MM.1S (cell line): ENCODE data around the gene LIF.

ENCODE experiments used
- DNase-seq: peaks from one replicate; pipeline ENCODE4 v3.0.0-alpha.2; 2015
- H2AFZ ChIP-seq: fragments of 300-600 bp; sonication (generic); 2 replicates; pipeline ENCODE4 v1.6.0; 2016; ENCODE audit warnings: antibody characterized with exemption, low read length
- H3F3A ChIP-seq: fragments of 300-600 bp; sonication (generic); 2 replicates; pipeline ENCODE4 v1.6.1; 2016; ENCODE audit warnings: mild to moderate bottlenecking, antibody characterized with exemption, low read length, moderate library complexity, mixed read lengths; ENCODE audit not compliant: insufficient read depth
- H3K27ac ChIP-seq: fragments of 300-600 bp; sonication (generic); 2 replicates; pipeline ENCODE4 v1.5.1; 2016; ENCODE audit warnings: mild to moderate bottlenecking, low read length
- H3K27me3 ChIP-seq: fragments of 300-600 bp; sonication (generic); replicated peaks from 2 replicates; pipeline ENCODE4 v1.6.0; 2016; ENCODE audit warnings: low read length; ENCODE audit not compliant: insufficient read depth
- H3K36me3 ChIP-seq: fragments of 300-600 bp; sonication (generic); replicated peaks from 2 replicates; pipeline ENCODE4 v1.6.1; 2016; ENCODE audit warnings: mild to moderate bottlenecking, low read length, mixed read lengths; ENCODE audit not compliant: insufficient read depth
- H3K4me1 ChIP-seq: fragments of 300-600 bp; sonication (generic); 2 replicates; pipeline ENCODE4 v1.6.1; 2016; ENCODE audit warnings: low read length, mixed read lengths
- H3K4me2 ChIP-seq: fragments of 300-600 bp; sonication (generic); 2 replicates; pipeline ENCODE4 v1.6.0; 2016; ENCODE audit warnings: low read depth, low read length
- H3K4me3 ChIP-seq: fragments of 300-600 bp; sonication (generic); 2 replicates; pipeline ENCODE4 v1.5.1; 2016; ENCODE audit warnings: low read length, mixed read lengths
- H3K79me2 ChIP-seq: fragments of 300-600 bp; sonication (generic); 2 replicates; pipeline ENCODE4 v1.6.1; 2016; ENCODE audit warnings: mixed run types, low read length, mixed read lengths
- H3K9ac ChIP-seq: fragments of 300-600 bp; sonication (generic); 2 replicates; pipeline ENCODE4 v1.6.1; 2016; ENCODE audit warnings: low read length, mixed read lengths
- H3K9me2 ChIP-seq: fragments of 300-600 bp; sonication (generic); replicated peaks from 2 replicates; pipeline ENCODE4 v1.6.1; 2016; ENCODE audit warnings: mild to moderate bottlenecking, low read length, mixed read lengths; ENCODE audit not compliant: insufficient read depth
- H3K9me3 ChIP-seq: fragments of 300-600 bp; sonication (generic); replicated peaks from 2 replicates; pipeline ENCODE4 v1.6.1; 2016; ENCODE audit warnings: mild to moderate bottlenecking, low read length, mixed read lengths; ENCODE audit not compliant: insufficient read depth
- H4K20me1 ChIP-seq: fragments of 300-600 bp; sonication (generic); 2 replicates; pipeline ENCODE4 v1.6.1; 2016; ENCODE audit warnings: mild to moderate bottlenecking, low read length, moderate library complexity, mixed read lengths; ENCODE audit not compliant: insufficient read depth
- EZH2 ChIP-seq: fragments of 300-600 bp; sonication (generic); optimal IDR thresholded peaks from 2 replicates; pipeline ENCODE3; 2017; ENCODE audit warnings: low read depth, mild to moderate bottlenecking, antibody characterized with exemption, low read length, mixed read lengths
- EZH2phosphoT487 ChIP-seq: fragments of 300-600 bp; sonication (generic); IDR thresholded peaks from 2 replicates; pipeline ENCODE4 v1.6.1; 2018; ENCODE audit warnings: antibody characterized with exemption, low read length
- TF ChIP-seq, protein P1 (sequence below): fragments of 300-600 bp; sonication (generic); IDR thresholded peaks from 2 replicates; pipeline ENCODE4 v1.5.1; 2016; ENCODE audit warnings: antibody characterized with exemption, low read length, mixed read lengths

LIF gene

GRCh38 chr22:30196880-30197336 is 49.7 kb downstream of the LIF start:
- Histone ChIP-seq H2AFZ (no peak overlapping the region), H3F3A (no peaks in the 10 kb centered on the region), H3K9ac (no peak overlapping the region), H3K79me2 (no peaks in the 10 kb centered on the region), H3K9me3 (no peaks in the 10 kb centered on the region), H3K4me2 (no peak overlapping the region), H3K4me1 (peaks cover 12% of the 10 kb centered on the region), H3K27ac (no peak overlapping the region), H3K9me2 (no peaks in the 10 kb centered on the region), H3K4me3 (no peak overlapping the region), H4K20me1 (no peaks in the 10 kb centered on the region), H3K27me3 (no peaks in the 10 kb centered on the region), H3K36me3 (no peaks in the 10 kb centered on the region)
- TF ChIP-seq EZH2 (no peak), EZH2phosphoT487 (no peak)
- TF ChIP-seq, protein P1, sequence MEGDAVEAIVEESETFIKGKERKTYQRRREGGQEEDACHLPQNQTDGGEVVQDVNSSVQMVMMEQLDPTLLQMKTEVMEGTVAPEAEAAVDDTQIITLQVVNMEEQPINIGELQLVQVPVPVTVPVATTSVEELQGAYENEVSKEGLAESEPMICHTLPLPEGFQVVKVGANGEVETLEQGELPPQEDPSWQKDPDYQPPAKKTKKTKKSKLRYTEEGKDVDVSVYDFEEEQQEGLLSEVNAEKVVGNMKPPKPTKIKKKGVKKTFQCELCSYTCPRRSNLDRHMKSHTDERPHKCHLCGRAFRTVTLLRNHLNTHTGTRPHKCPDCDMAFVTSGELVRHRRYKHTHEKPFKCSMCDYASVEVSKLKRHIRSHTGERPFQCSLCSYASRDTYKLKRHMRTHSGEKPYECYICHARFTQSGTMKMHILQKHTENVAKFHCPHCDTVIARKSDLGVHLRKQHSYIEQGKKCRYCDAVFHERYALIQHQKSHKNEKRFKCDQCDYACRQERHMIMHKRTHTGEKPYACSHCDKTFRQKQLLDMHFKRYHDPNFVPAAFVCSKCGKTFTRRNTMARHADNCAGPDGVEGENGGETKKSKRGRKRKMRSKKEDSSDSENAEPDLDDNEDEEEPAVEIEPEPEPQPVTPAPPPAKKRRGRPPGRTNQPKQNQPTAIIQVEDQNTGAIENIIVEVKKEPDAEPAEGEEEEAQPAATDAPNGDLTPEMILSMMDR = no peak
- DNase-seq = no peak

GRCh38 chr22:30196141-30196879 is 50.2 kb downstream of the LIF start:
- no peaks in the 10 kb centered on the region for H4K20me1 ChIP-seq
- DNase-seq = no peak
- H3K9ac ChIP-seq = no peak overlapping the region
- H3K4me2 ChIP-seq = no peak overlapping the region
- peaks cover 12% of the 10 kb centered on the region for H3K4me1 ChIP-seq
- no peaks in the 10 kb centered on the region for H3K36me3 ChIP-seq
- no peaks in the 10 kb centered on the region for H3K27me3 ChIP-seq
- H3F3A ChIP-seq = no peaks in the 10 kb centered on the region
- H3K79me2 ChIP-seq = no peaks in the 10 kb centered on the region
- H3K4me3 ChIP-seq = no peak overlapping the region
- no peaks in the 10 kb centered on the region for H3K9me3 ChIP-seq
- H2AFZ ChIP-seq = no peak overlapping the region
- TF ChIP-seq, protein P1 = no peak
- TF ChIP-seq EZH2 (no peak), EZH2phosphoT487 (no peak)
- H3K9me2 ChIP-seq = no peaks in the 10 kb centered on the region
- H3K27ac ChIP-seq = no peak overlapping the region

DNA sequence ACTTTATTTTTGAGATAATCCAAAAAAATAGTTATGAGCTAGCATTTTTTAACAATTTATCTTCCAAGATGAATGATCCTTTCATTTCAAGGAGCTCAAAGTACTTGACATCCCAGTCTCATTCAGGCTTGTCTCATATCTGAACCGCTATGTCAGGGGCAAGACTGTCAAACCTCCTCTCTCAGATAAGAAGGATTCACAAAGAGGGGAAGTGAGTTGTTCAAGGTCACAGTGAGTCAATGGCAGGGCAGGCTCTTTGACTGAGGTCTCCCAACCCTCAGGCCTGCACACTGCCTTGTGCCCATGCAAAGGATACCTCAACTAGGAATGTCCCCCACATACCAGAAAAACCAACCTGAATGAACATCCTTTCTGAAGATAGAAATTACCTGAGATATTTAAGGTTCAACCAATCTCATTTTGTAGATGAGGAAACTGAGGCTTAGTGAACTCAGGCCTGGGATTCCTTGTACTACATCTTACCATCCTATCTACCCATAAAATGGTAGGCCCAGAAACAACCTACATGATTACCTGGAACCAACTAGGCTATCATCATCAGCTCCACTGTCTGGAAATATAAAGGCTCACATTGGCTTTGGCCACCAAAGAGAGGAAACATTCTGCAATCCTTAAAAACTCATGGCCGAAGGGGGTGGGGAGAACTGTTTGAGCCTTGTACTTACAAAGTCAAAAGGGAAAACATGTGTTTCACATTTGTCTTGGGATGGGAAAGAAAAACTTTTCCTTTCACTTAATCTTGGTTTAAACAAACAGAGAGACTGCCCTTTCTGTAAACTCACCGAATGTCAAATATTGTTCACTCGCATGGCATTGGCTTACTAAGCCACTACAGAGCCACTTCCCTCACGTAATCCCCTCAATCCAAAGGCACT is 51.1 kb downstream of the LIF start:
- no peaks in the 10 kb centered on the region for H3K27me3 ChIP-seq
- H4K20me1 ChIP-seq = no peaks in the 10 kb centered on the region
- no peaks in the 10 kb centered on the region for H3K9me2 ChIP-seq
- peaks cover 12% of the 10 kb centered on the region for H3K4me1 ChIP-seq
- H3K4me2 ChIP-seq = no peak overlapping the region
- H3K27ac ChIP-seq = no peak overlapping the region
- H3K79me2 ChIP-seq = no peaks in the 10 kb centered on the region
- H3K36me3 ChIP-seq = no peaks in the 10 kb centered on the region
- TF ChIP-seq EZH2phosphoT487 (no peak), EZH2 (no peak)
- TF ChIP-seq, protein P1 = no peak
- H3K9me3 ChIP-seq = no peaks in the 10 kb centered on the region
- no peak overlapping the region for H2AFZ ChIP-seq
- no peak overlapping the region for H3K9ac ChIP-seq
- H3K4me3 ChIP-seq = no peak overlapping the region
- DNase-seq = no peak
- H3F3A ChIP-seq = no peaks in the 10 kb centered on the region
